SK-N-SH treated with all-trans-retinoic acid at 6 μM for 48 hours (cell line): ENCODE results near the gene MT4.

Source experiments
- ATAC-seq: fragments of 200-7000 bp; cut with Tn5 transposase; 3 replicates; pipeline ENCODE4 v1.9.1; 2020; ENCODE audit warnings: mild to moderate bottlenecking, moderate library complexity
- BACH2 ChIP-seq: fragments of 250-450 bp; sonication (Bioruptor Pico); IDR thresholded peaks from 2 replicates; pipeline ENCODE4 v1.9.0; 2021; ENCODE audit warnings: mild to moderate bottlenecking, borderline replicate concordance
- CSDC2 ChIP-seq: fragments of 250-450 bp; sonication (Bioruptor Pico); IDR thresholded peaks from 2 replicates; pipeline ENCODE4 v1.5.0; 2020; ENCODE audit warnings: mild to moderate bottlenecking, moderate library complexity
- CSRNP3 ChIP-seq: fragments of 250-450 bp; sonication (Bioruptor Pico); IDR thresholded peaks from 2 replicates; pipeline ENCODE4 v1.5.1; 2021; ENCODE audit warnings: mild to moderate bottlenecking, moderate library complexity
- ESRRG ChIP-seq: fragments of 250-450 bp; sonication (Bioruptor Pico); IDR thresholded peaks from 2 replicates; pipeline ENCODE4 v1.6.1; 2021; ENCODE audit warnings: mild to moderate bottlenecking
- GLIS3 ChIP-seq: fragments of 250-450 bp; sonication (Bioruptor Pico); IDR thresholded peaks from 2 replicates; pipeline ENCODE4 v1.5.0; 2020; ENCODE audit warnings: mild to moderate bottlenecking, moderate library complexity
- ISL1 ChIP-seq: fragments of 250-450 bp; sonication (Bioruptor Pico); IDR thresholded peaks from 2 replicates; pipeline ENCODE4 v2.1.2; 2022; ENCODE audit warnings: mild to moderate bottlenecking, moderate library complexity
- OSR1 ChIP-seq: fragments of 250-450 bp; sonication (Bioruptor Pico); IDR thresholded peaks from 2 replicates; pipeline ENCODE4 v1.8.0; 2022; ENCODE audit warnings: moderate library complexity, mild to moderate bottlenecking, inconsistent platforms
- PATZ1 ChIP-seq: fragments of 250-450 bp; sonication (Bioruptor Pico); IDR thresholded peaks from 2 replicates; pipeline ENCODE4 v1.8.0; 2020; ENCODE audit warnings: mild to moderate bottlenecking, moderate library complexity, borderline replicate concordance
- POU6F1 ChIP-seq: fragments of 250-450 bp; sonication (Bioruptor Pico); IDR thresholded peaks from 2 replicates; pipeline ENCODE4 v1.8.0; 2021; ENCODE audit warnings: low read depth, mild to moderate bottlenecking, moderate library complexity, borderline replicate concordance
- RARB ChIP-seq: fragments of 250-450 bp; sonication (Bioruptor Pico); IDR thresholded peaks from 2 replicates; pipeline ENCODE4 v1.8.0; 2021; ENCODE audit warnings: mild to moderate bottlenecking, moderate library complexity
- SNAI2 ChIP-seq: fragments of 250-450 bp; sonication (Bioruptor Pico); IDR thresholded peaks from 2 replicates; pipeline ENCODE4 v1.5.0; 2020; ENCODE audit warnings: mild to moderate bottlenecking, moderate library complexity
- TCF4 ChIP-seq: fragments of 250-450 bp; sonication (Bioruptor Pico); IDR thresholded peaks from 2 replicates; pipeline ENCODE4 v1.8.0; 2021; ENCODE audit warnings: mild to moderate bottlenecking, moderate library complexity, borderline replicate concordance
- TOX ChIP-seq: fragments of 250-450 bp; sonication (Bioruptor Pico); IDR thresholded peaks from 2 replicates; pipeline ENCODE4 v1.8.0; 2021; ENCODE audit warnings: mild to moderate bottlenecking, moderate library complexity, borderline replicate concordance
- TSHZ2 ChIP-seq: fragments of 250-450 bp; sonication (Bioruptor Pico); IDR thresholded peaks from 2 replicates; pipeline ENCODE4 v1.5.0; 2020; ENCODE audit warnings: mild to moderate bottlenecking, moderate library complexity
- ZC3H10 ChIP-seq: fragments of 250-450 bp; sonication (Bioruptor Pico); IDR thresholded peaks from 2 replicates; pipeline ENCODE4 v1.5.1; 2021; ENCODE audit warnings: mild to moderate bottlenecking, moderate library complexity
- ZFP3 ChIP-seq: fragments of 250-450 bp; sonication (Bioruptor Pico); IDR thresholded peaks from 2 replicates; pipeline ENCODE4 v1.5.0; 2020; ENCODE audit warnings: mild to moderate bottlenecking, moderate library complexity
- ZFP30 ChIP-seq: fragments of 450-650 bp; formaldehyde crosslinking; IDR thresholded peaks from 2 replicates; pipeline ENCODE4 v1.5.0; 2022; ENCODE audit warnings: mild to moderate bottlenecking, moderate library complexity
- ZNF565 ChIP-seq: fragments of 450-650 bp; formaldehyde crosslinking; conservative IDR thresholded peaks from 2 replicates; pipeline ENCODE4 v1.5.0; 2020; ENCODE audit warnings: low read depth, mild to moderate bottlenecking, moderate library complexity
- ZNF70 ChIP-seq: fragments of 450-650 bp; formaldehyde crosslinking; IDR thresholded peaks from 2 replicates; pipeline ENCODE4 v1.5.0; 2020; ENCODE audit warnings: mild to moderate bottlenecking, moderate library complexity

The MT4 gene

GRCh38 chr16:56594292-56594619, 29.4 kb downstream of the MT4 start:
- TF ChIP-seq SNAI2 (CRISPR knock-in tag) (no peak), ZC3H10 (no peak), RARB (CRISPR knock-in tag) (no peak), OSR1 (CRISPR knock-in tag) (no peak), ZNF70 (CRISPR knock-in tag) (no peak), ZFP3 (CRISPR knock-in tag) (no peak), TCF4 (CRISPR knock-in tag) (no peak), BACH2 (CRISPR knock-in tag) (no peak), ISL1 (CRISPR knock-in tag) (no peak), CSRNP3 (no peak), TOX (no peak), GLIS3 (CRISPR knock-in tag) (no peak), CSDC2 (no peak), POU6F1 (CRISPR knock-in tag) (no peak)
- ATAC-seq: no peak

GRCh38 chr16:56600398-56600999, 35.6 kb downstream of the MT4 start:
- ATAC-seq: peak; percentile 95
- TF ChIP-seq ZFP3 (CRISPR knock-in tag) (no peak), ZC3H10 (no peak), CSDC2 (no peak), ESRRG (no peak), TSHZ2 (no peak), POU6F1 (CRISPR knock-in tag) (no peak), SNAI2 (CRISPR knock-in tag) (no peak), TCF4 (CRISPR knock-in tag) (no peak), PATZ1 (CRISPR knock-in tag) (no peak), RARB (CRISPR knock-in tag) (no peak), ZNF565 (CRISPR knock-in tag) (no peak), CSRNP3 (no peak), ZFP30 (CRISPR knock-in tag) (no peak)

- TF ChIP-seq ZFP3 (CRISPR knock-in tag): no peak
- no peak for TF ChIP-seq ISL1 (CRISPR knock-in tag)
- no peak for TF ChIP-seq ZFP30 (CRISPR knock-in tag)
- no peak for TF ChIP-seq ZC3H10
- no peak for TF ChIP-seq TCF4 (CRISPR knock-in tag)
- TF ChIP-seq POU6F1 (CRISPR knock-in tag): no peak
- no peak for ATAC-seq
Observed at GRCh38 chr16:56601325-56601724, 36.5 kb downstream of the MT4 start.
